Neural crest cell (in vitro differentiated cells): ENCODE results near the gene C1QTNF6. TPM values are rescaled to one million over a fixed set of nuclear protein-coding genes. Genes with fewer than 3 reads are reported as not detected.

ENCODE experiments used
- DNase-seq: peaks from one replicate; pipeline ENCODE4 v3.0.0; 2021; ENCODE audit warnings: low read depth, mixed read lengths, low spot score
- H3K27ac Mint-ChIP-seq: one replicate; pipeline ENCODE4 v1.8.0; 2021; ENCODE audit warnings: mild to moderate bottlenecking, mixed read lengths; ENCODE audit not compliant: unreplicated experiment
- H3K27me3 Mint-ChIP-seq: 2 replicates; pipeline ENCODE4 v1.8.0; 2021; ENCODE audit warnings: low read depth, mild to moderate bottlenecking, mixed read lengths
- H3K36me3 Mint-ChIP-seq: 2 replicates; pipeline ENCODE4 v1.8.0; 2021; ENCODE audit warnings: low read depth, mild to moderate bottlenecking, mixed read lengths
- H3K4me1 Mint-ChIP-seq: 2 replicates; pipeline ENCODE4 v1.8.0; 2021; ENCODE audit warnings: mixed read lengths
- H3K4me3 Mint-ChIP-seq: one replicate; pipeline ENCODE4 v1.8.0; 2021; ENCODE audit warnings: mild to moderate bottlenecking, mixed read lengths
- H3K9me3 Mint-ChIP-seq: 2 replicates; pipeline ENCODE4 v1.8.0; 2021; ENCODE audit warnings: mixed read lengths
- CTCF ChIP-seq: fragments of 200-600 bp; sonication (generic); conservative IDR thresholded peaks from 2 replicates; pipeline ENCODE4 v1.5.0; 2021; ENCODE audit warnings: antibody characterized with exemption, mild to moderate bottlenecking
- total RNA-seq: library from RNA; stranded (reverse); gene quantifications from 2 replicates; pipeline ENCODE4 v1.2.1, GENCODE V29; 2021

Gene C1QTNF6
- total RNA-seq, 1 donor from 2014 or later = 13.6 TPM

GRCh38 chr22:37186997-37187522, 987 bp downstream of the C1QTNF6 start:
- H3K27ac Mint-ChIP-seq = no peak overlapping the region
- peaks cover 6% of the 10 kb centered on the region for H3K36me3 Mint-ChIP-seq
- peaks cover 31% of the 10 kb centered on the region for H3K4me1 Mint-ChIP-seq
- H3K9me3 Mint-ChIP-seq = no peaks in the 10 kb centered on the region
- peak overlapping the region; percentile 82 for H3K4me3 Mint-ChIP-seq
- no peak for TF ChIP-seq CTCF
- DNase-seq = no peak
- H3K27me3 Mint-ChIP-seq = no peaks in the 10 kb centered on the region

- no peak for DNase-seq
- Mint-ChIP-seq H3K27ac (peak overlapping the region; percentile 53), H3K9me3 (no peaks in the 10 kb centered on the region), H3K4me1 (peaks cover 31% of the 10 kb centered on the region), H3K4me3 (peak overlapping the region; percentile 82), H3K36me3 (peaks cover 6% of the 10 kb centered on the region), H3K27me3 (no peaks in the 10 kb centered on the region)
- TF ChIP-seq CTCF = no peak
These were observed 1.6 kb downstream of the C1QTNF6 start for GRCh38 chr22:37186228-37186996.

- H3K9me3 Mint-ChIP-seq = no peaks in the 10 kb centered on the region
- DNase-seq = no peak
- H3K4me3 Mint-ChIP-seq = peak overlapping the region; percentile 82
- H3K27ac Mint-ChIP-seq = peak overlapping the region; percentile 53
- H3K4me1 Mint-ChIP-seq = peaks cover 31% of the 10 kb centered on the region
- TF ChIP-seq CTCF = no peak
- H3K27me3 Mint-ChIP-seq = no peaks in the 10 kb centered on the region
- H3K36me3 Mint-ChIP-seq = peaks cover 6% of the 10 kb centered on the region
These were observed 2.3 kb downstream of the C1QTNF6 start for GRCh38 chr22:37185646-37186227.

- H3K27ac Mint-ChIP-seq = peak overlapping the region; percentile 54
- no peaks in the 10 kb centered on the region for H3K27me3 Mint-ChIP-seq
- TF ChIP-seq CTCF = no peak
- no peak for DNase-seq
- H3K9me3 Mint-ChIP-seq = no peaks in the 10 kb centered on the region
- peaks cover 31% of the 10 kb centered on the region for H3K4me1 Mint-ChIP-seq
- H3K36me3 Mint-ChIP-seq = peaks cover 2% of the 10 kb centered on the region
- no peak overlapping the region for H3K4me3 Mint-ChIP-seq
These were observed 3.1 kb downstream of the C1QTNF6 start for GRCh38 chr22:37184816-37185541.

- Mint-ChIP-seq H3K4me3 (no peak overlapping the region), H3K36me3 (peaks cover under 1% of the 10 kb centered on the region), H3K4me1 (peaks cover 30% of the 10 kb centered on the region), H3K27ac (no peak overlapping the region), H3K9me3 (no peaks in the 10 kb centered on the region), H3K27me3 (no peaks in the 10 kb centered on the region)
- no peak for DNase-seq
- TF ChIP-seq CTCF = no peak
These were observed 3.7 kb downstream of the C1QTNF6 start for GRCh38 chr22:37184380-37184755.
